CD4-positive, alpha-beta T cell treated with Interferon gamma for 1 hour (primary cell): ENCODE data around the gene RTL10.

Experiments
- DNase-seq: peaks from one replicate; pipeline ENCODE4 v3.0.0-alpha.2; 2020

Gene RTL10

DNA sequence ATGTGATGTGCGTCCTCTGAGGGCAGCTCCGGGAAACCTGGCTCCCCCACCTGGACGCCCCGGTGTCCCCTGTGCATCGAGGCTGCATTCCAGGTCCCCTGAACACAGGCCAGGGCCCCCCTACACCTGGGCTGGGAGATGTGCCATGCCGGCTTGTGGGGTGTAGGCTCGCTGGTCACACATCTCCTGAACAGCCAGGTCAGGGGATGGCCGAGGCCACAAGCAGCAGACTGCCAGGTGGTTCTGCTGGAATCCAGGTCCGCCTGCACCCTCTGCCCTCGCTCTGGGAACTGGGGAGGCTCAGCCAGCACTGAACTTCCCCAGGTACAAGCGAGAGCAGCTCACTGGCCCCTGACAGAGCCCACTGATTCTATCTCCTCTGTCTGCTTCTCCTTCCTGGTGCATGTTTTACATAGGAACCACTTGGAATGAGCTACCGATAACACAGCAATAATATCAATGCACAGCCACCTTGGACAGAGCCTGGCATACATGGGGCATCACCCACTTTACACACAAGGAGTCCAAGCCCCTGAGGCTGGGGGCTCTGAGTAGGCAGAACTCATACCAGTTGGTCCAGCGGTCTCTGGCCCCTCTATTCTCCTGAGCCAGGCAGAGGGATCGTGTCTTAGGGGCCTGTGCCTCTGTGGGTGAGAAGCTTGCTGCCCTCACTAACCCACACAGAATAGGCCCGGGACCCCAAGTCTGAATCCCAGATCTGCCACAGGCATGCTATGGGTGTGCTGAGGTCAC is 47.3 kb downstream of the RTL10 start:
- DNase-seq, result no peak

- no peak for DNase-seq
Observed at GRCh38 chr22:19806213-19807160, 48.2 kb downstream of the RTL10 start.

GRCh38 chr22:19805821-19806212 is 48.9 kb downstream of the RTL10 start:
- DNase-seq, result no peak
